ENCODE results near the gene PER1. TPM values are rescaled to one million over a fixed set of nuclear protein-coding genes. Genes with fewer than 3 reads are reported as not detected.

PER1 gene
- total and polyA plus RNA-seq, 9 of the 15 experiments (the other 6 are each of a cell fraction or from before 2014, with no cell fraction given) = 0.13 to 26.0 (median 3.4) TPM

GRCh38 chr17:8119581-8120519 lies 32.4 kb downstream of the PER1 start (continued):
- TF ChIP-seq CHAMP1 (IDR thresholded peaks at IDR 0.05) = no peak; the same call in 1 of the 2 replicates

GRCh38 chr17:8118769-8119580 lies 33.2 kb downstream of the PER1 start:
- BruUV-seq (replicated peaks) = no TSS peak
- H4K20me1 ChIP-seq (replicated peaks; ENCODE audit: control insufficient read depth, insufficient read depth, low read length) = peaks cover 8% of the 10 kb centered on the region; the same call in 1 of the 2 replicates
- H3K79me2 ChIP-seq (ENCODE audit: control insufficient read depth, insufficient read depth, low read length) = no peaks in the 10 kb centered on the region
- peak overlapping the region; percentile 65 for H3K4me3 ChIP-seq
- no peaks in the 10 kb centered on the region for H3K9me3 ChIP-seq (replicated peaks; ENCODE audit: control insufficient read depth, insufficient read depth, low read depth, low read length)
- peak overlapping the region; percentile 55 to 83 for H3K9ac ChIP-seq (ENCODE audit: insufficient read depth in 1 of 2, low read depth in 2 of 2, low read length in 2 of 2)
- H3K27ac ChIP-seq (ENCODE audit: extremely low read depth, low read depth, low read length) = peak overlapping the region; percentile 63; the same call in 2 of the 3 replicates
- no peaks in the 10 kb centered on the region for H3K9me1 ChIP-seq (ENCODE audit: control insufficient read depth, insufficient read depth, low read length)
- FAIRE-seq = peak; percentile 23
- ATAC-seq = peak; percentile 81
- H3K36me3 ChIP-seq (ENCODE audit: control insufficient read depth, insufficient read depth, low read length) = no peaks in the 10 kb centered on the region
- POLR2A ChIA-PET = interaction anchor here (0.6 to 1.6 kb wide), 5 partner anchors 20 to 258 kb away, joined by 3 to 6 read pairs (median 4); no protein-coding TSS in a partner anchor
- under 1% methylated on average over 38 of the region's 38 CpGs for WGBS (ENCODE audit: insufficient coverage, low coverage, missing lambda C conversion rate)
- CTCF ChIA-PET (ENCODE audit: low intra/inter-chr PET ratio) = interaction anchor here (1.2 to 2.4 kb wide), 2 partner anchors 39 to 59 kb away, joined by 5 to 9 read pairs; no protein-coding TSS in a partner anchor
- peak overlapping the region; percentile 84 for H2AFZ ChIP-seq (ENCODE audit: low read depth, low read length)
- peaks cover 20 to 43% of the 10 kb centered on the region in 2 experiments for H3K4me1 ChIP-seq (replicated peaks in 1 of 2; ENCODE audit: control insufficient read depth in 2 of 2, insufficient read depth in 2 of 2, low read length in 2 of 2)
- peak overlapping the region; percentile 98 for H3K4me2 ChIP-seq (ENCODE audit: insufficient read depth, low read length)
- DNase-seq (ENCODE audit: extremely low read depth in 1 of 4, low spot score in 3 of 4) = peak; percentile 73 to 85 (median 76)
- H3K27me3 ChIP-seq (ENCODE audit: control insufficient read depth in 2 of 2, insufficient read depth in 2 of 2, low read length in 2 of 2) = peaks cover 14 to 41% of the 10 kb centered on the region in 2 experiments
- intact Hi-C loops (cut with micrococcal nuclease) = loop anchor here (2.0 kb wide), 2 partner anchors 38 to 58 kb away; no protein-coding TSS in a partner anchor
- in situ Hi-C loops (cut with MboI) = no loop called here
- TF ChIP-seq ZNF263 (CRISPR knock-in tag; IDR thresholded peaks at IDR 0.05; ENCODE audit: borderline replicate concordance) = peak; percentile 48; the same call in 1 of the 2 replicates
- TF ChIP-seq SUPT5H (IDR thresholded peaks at IDR 0.05) = no peak
- TF ChIP-seq MECOM (CRISPR knock-in tag; IDR thresholded peaks at IDR 0.05) = no peak
- no peak for TF ChIP-seq ATF4 (CRISPR knock-in tag; IDR thresholded peaks at IDR 0.05)
- peak; percentile 31 for TF ChIP-seq BRF1 (IDR thresholded peaks at IDR 0.05; ENCODE audit: borderline replicate concordance, extremely low read depth, insufficient read length)
- no peak for TF ChIP-seq ATF1 (CRISPR knock-in tag; IDR thresholded peaks at IDR 0.05)
- 0 out of 2 replicates have a peak, but pooled peaks have one; percentile 10 for TF ChIP-seq ATF1 (tag; IDR thresholded peaks at IDR 0.05)
- peak; percentile 69; the same call in 1 of the 2 replicates for TF ChIP-seq ZNF764 (CRISPR knock-in tag; IDR thresholded peaks at IDR 0.05; ENCODE audit: low read depth)
- no peak for TF ChIP-seq SP1 (CRISPR knock-in tag; IDR thresholded peaks at IDR 0.05)
- TF ChIP-seq EP300 (IDR thresholded peaks at IDR 0.05; ENCODE audit: low read length) = peak; percentile 32; the same call in 1 of the 2 replicates
- TF ChIP-seq HDAC1 (IDR thresholded peaks at IDR 0.05) = peak in 1 of 2 experiments; percentile 73; a peak in 1 of 4 replicates
- peak; percentile 46; the same call in 1 of the 2 replicates for TF ChIP-seq RNF2 (IDR thresholded peaks at IDR 0.05)
- TF ChIP-seq RB1 (IDR thresholded peaks at IDR 0.05; ENCODE audit: low read depth) = peak; percentile 34; the same call in 1 of the 2 replicates
- TF ChIP-seq SMC3 (conservative IDR thresholded peaks at IDR 0.05; ENCODE audit: insufficient read depth, low read depth, low read length) = peak; percentile 51
- peak; percentile 99 for TF ChIP-seq POLR2H (tag; IDR thresholded peaks at IDR 0.05; ENCODE audit: low read depth)

Measured in K562 (cell line).